DMS53 treated with DMSO at 0.1 percent for 48 hours (cell line): ENCODE measurements around the gene ABCC10.
"Not testable (repeated sequence)": the region's sequence is repeated elsewhere in the genome, so short reads cannot be mapped to it uniquely, and the experiment has no call there.

Source experiments
- DNase-seq: peaks from one replicate; lab custom pipeline; 2025; ENCODE audit not compliant: unreplicated experiment; lab: John Stamatoyannopoulos, UW

ABCC10 gene

DNA sequence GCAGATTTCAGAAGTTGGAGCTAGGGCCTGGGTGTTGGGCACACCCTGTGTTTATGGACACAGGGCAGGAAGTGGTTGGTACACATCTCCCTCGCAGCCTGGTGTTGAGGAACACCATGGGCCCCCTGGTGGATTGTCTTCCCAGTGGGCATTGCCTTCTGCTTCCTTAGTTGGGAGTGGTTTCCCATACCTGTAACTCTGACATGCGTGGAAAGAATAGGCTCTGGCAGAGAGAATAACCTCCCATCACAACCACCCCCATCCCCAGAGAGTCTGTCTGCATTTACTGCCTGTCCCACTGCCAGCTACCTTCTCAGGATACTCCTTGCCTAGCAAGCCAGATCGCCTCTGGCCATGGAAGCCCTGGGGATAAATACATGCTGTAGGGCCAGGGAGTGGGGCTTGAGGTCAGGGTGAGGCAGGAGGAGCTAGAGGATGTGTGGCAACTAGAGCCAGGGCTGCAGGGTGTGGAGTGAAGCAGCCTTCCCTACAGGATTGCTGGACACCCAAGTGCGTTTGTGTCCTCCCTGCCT, 68.1 kb downstream of the ABCC10 start:
- no peak for DNase-seq

DNA sequence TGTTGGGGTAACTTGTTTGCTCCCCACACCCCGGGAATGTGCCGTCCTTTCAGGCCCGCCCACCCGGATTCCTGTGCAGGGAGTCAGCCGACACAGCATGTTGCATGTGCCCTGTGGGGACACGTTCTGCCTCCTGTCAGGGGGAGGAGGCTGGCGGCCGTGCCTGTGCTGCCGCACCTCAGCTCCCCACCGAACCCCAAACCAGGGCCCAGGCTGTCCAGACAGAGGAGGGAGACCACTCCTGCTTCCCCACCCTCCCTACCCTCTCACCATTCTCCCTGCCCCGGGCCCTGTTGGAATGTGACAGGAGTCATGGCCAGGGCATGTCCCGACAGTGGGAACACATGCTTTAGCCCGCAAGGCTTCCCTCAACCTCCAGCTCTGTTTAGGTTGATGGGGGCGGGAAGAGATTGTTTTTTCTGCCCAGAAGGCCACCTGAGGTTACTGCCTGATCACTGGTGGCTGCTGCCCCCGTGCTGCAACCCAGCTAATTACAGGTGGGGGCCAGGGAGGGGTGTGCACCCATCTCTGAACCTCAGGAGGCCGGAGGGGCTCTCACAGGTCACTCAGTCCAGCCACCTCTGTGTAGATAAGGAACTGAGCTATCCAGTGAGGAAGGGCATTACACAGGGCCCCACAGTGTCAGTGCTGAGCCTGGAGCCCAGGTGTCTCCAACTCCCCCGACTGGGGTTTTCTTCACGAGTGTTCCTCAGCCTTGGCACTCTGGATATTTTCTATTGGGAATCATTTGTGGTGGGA, 69.2 kb downstream of the ABCC10 start:
- DNase-seq: no peak

DNA sequence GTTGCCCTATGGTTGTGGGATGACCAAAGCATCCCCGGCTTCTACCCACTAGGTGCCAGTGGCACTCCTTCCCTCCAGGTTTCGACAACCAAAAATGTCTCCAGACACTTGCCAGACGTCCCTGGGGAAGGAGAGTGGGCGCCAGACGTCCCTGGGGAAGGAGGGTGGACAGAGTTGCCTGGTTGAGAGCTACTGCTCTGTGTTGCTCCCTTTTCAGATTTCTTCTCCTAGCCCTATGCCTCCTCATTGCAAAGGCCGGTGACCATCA, 69.7 kb downstream of the ABCC10 start:
- DNase-seq: no peak

DNA sequence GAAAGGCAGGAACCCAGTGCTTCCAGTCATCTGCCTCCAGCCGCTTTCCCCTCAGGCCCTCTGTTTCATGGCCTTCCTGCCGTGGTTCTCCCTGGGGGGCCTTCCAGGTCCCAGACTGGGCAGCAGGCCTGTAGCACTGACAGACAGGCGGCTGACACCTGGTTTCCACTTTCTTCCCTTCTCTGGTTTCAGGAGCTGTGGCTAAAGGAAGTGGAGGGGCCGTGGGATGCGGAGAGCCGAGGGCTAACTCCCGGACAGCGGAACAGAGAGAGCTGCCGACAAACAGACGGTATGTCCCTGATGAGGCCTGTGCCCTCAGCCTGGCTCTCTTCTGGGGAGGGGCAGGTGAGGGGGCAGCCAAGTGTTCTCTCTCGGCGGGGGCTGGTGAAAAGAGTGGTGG, 70.3 kb downstream of the ABCC10 start:
- no peak for DNase-seq

DNA sequence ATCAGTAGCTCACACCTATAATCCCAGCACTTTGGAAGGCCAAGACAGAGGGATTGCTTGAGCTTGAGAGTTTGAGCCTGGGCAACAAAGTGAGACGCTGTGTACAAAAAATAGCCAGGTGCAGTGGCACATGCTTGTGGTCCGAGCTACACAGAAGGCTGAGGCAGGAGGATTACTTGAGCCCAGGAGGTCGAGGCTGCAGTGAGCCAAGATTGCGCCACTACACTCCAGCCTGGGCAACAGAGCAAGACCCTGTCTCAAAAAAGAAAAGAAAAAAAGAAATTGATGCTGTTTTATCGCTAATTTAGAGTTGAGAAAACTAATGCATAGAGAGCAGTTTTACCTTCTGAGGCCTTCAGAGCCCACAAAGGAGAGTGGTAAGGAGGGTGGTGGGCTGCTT, 71.0 kb downstream of the ABCC10 start:
- DNase-seq: not testable (repeated sequence)

DNA sequence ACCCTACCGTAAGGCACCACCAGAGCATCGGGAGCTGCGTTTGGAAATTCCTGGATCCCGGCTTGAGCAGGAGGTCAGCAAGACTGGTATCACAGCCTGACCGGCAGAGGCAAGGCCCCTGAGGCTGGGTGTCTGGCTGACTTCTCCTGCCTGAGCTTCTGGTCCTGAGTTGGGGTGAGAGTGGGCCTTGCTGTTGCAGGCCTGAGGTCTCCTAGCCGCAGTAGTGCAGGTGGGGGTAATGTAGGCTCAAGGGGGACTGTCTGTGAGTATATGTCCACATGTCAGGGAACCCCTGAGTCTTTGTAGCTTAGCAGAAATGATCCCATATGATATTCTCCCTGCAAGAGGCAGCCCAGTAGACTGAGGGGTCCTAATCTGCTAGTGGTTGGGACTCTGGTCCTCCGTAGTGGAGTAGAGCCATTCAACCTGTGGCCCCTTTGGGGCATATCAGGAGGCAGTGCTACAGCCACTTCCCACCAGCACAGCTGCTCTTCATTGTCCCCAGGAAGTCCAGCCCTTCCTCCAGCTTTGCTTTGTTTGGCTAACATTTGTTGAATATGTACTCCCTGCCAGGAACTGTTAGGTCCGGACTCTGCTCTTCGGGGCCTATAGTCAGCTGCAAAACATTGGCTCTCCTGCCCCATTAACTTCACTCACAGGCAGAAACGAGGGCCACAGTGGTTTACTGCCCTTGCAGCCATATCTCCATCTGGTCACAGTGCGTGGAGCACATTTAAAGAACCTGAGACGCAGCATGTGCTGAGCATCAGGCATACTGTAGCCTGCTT, 71.9 kb downstream of the ABCC10 start:
- DNase-seq: no peak
